ENCODE results near the gene HRNR.
A peak's percentile ranks its signal among the peaks of the same experiment; 100 is the strongest.

Gene HRNR

GRCh38 chr1:152188673-152189591 lies 35.1 kb downstream of the HRNR start:
- peak; percentile 56 to 79 (median 62) for DNase-seq (ENCODE audit: low read depth in 3 of 3)

- DNase-seq (ENCODE audit: low read depth in 3 of 3): no peak
These were observed 37.3 kb downstream of the HRNR start for GRCh38 chr1:152186556-152187285.

- DNase-seq (ENCODE audit: low read depth in 3 of 3): peak in 1 of 3 experiments; percentile 4
These were observed 38.2 kb downstream of the HRNR start for GRCh38 chr1:152185544-152186391.

DNA sequence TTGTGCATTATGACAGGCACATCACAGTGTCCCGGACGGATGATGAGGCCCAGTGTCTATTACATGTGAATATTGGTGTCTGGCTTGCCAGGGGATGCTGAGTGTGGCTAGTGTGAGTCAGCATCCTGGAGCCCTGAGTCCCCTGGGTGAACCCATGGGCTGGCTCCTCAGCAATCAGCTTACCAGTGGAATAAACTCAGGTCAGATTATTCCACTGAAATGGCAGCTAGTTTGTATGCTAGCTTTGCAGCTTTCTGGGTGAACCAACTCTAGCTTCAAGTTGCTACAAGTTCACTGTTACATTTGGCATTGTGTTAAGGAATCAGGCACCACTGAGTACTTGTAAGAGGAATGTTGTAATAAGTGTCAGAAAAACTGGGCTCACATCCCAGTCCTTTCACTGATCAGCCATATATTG lies 41.0 kb downstream of the HRNR start:
- peak in 1 of 3 experiments; percentile 4 for DNase-seq (ENCODE audit: low read depth in 3 of 3)

DNA sequence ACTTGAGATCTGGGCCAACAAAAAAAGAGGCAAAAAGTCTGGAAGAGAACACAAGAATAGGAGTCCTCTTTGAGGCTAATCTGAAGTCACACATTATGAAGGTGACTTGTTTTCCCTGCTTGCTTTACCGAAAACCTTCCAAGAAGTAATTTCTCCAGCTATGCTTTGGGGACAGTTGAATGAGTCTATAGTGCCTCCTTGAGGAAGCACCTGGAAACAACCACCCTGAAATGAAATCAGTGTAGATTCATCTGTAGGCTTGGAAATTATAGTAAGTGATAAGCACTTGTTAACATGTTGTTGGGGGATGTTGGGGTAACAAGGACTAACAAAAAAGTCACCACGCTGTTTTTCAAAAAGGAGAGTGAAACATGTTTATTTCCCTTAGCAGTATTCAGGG lies 41.6 kb downstream of the HRNR start:
- DNase-seq (ENCODE audit: low read depth in 3 of 3): no peak

DNA sequence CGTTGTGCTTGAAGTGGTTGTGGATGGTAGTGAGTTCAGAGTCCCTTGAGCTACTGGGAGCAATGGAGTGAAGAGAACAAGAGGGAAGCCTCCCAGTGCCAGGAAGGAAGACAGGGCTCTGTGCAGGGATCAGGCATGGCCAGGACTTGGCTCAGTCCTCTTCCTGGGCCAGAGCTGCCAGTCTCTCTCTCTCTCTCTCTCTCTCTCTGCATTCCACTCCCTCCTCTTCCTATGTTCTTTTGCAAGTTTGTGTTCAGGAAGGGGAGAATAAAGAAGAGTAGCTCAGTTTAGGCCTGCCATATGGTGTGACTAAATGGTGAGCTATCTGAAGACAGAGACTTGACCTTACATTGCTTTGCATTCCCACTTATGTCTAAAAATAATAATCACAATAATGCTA lies 44.4 kb downstream of the HRNR start:
- no peak for DNase-seq (ENCODE audit: low read depth in 3 of 3)

DNA sequence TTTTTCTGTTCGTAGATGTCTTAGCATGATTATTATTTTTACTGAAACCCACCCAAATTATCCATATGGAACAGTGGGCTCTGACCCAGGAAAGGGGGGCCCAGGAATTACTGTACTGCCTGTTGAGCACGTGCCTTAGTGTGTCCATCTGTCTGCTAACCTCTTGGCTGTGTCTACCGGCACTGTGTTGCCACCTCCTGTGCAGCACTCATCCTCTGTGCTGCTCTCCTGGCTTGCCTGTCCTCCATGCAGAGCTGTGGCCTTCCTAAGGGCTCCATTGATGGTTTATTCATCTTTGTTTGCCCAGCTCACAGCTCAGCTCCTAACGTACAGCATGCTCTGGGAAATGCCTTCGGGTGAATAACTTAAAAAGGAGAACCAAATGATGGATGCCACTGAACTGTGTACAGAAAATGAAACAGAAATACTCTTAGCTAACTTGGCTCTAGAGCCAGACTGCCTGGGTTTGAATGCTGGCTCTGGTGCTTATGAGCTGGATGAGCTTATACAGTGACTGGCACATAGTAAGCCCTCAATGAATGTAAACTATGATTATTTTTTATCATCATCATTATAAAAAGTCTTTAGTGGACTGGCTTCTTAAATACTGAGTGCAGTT lies 53.6 kb downstream of the HRNR start:
- DNase-seq (ENCODE audit: low read depth in 3 of 3): no peak

GRCh38 chr1:152169366-152170025 lies 54.5 kb downstream of the HRNR start:
- DNase-seq (ENCODE audit: low read depth in 3 of 3): no peak

DNA sequence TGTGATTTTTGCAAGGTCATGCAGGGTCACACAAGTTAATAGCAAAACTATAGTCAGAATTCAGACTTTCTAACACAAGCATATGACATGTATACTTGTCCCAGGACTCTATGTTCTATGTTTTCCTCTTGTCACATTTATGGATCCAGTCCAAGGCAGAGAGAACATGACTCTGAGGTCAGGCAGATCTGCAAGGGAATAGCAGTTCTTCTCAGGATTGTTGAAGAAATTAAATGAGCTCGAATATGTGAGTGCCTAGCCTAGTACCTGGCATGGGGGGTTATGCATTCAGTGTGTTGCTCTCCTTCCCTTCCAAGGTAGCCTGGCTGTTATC lies 55.5 kb downstream of the HRNR start:
- no peak for DNase-seq (ENCODE audit: low read depth in 3 of 3)

DNA sequence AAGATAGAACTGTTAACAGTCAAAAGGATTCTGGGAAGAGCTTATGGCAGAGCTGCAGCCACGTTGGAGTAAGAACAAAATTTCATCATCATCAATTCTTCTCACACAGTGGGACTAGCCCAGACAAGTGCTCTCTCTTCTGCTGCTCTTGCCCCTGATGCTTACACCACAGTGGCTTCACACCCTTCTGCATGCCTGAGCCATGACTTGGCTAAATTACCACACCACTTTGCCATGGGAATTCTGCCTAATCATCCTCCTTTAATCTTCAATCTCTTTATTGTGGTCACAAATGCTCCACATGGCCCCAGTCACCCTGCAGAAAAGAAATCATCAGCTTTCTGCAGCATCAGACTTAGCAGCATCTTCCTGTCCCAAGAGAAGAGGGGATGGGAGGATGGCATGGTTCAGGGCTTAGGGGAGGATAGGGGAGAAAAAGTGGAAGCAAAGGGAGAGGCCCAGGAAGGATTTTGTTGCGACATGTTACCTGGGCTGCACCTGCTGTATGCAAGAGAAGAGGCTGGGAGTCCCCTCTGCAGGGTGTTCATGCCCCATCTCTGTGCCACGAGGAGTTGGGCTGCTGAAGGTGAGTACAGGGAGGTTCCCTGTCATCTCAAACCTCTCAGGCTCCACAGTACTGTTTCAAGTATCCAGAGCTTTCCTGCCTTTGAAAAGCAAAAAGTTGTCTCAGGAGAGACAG lies 56.0 kb downstream of the HRNR start:
- DNase-seq (ENCODE audit: low read depth in 3 of 3): no peak

DNA sequence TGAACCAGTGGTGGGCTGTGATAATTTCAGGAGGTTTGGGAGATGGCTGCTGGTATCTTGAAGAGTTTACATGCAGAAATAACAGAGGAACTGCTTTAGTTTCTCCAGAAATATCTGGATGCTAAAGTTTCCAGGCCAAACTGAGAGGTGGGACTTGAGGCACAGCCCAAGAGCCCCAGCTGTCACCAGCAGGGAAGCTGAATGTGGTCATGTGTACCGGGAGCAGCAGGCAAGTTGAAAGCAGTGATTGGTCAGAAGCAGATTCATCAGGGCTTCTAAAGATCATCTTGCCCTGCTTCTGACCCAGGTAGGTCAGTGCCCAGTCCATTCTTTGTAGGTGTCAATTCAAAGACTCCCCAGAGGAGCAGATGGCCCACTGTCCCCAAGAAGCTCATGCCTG lies 57.0 kb downstream of the HRNR start:
- no peak for DNase-seq (ENCODE audit: low read depth in 3 of 3)

DNA sequence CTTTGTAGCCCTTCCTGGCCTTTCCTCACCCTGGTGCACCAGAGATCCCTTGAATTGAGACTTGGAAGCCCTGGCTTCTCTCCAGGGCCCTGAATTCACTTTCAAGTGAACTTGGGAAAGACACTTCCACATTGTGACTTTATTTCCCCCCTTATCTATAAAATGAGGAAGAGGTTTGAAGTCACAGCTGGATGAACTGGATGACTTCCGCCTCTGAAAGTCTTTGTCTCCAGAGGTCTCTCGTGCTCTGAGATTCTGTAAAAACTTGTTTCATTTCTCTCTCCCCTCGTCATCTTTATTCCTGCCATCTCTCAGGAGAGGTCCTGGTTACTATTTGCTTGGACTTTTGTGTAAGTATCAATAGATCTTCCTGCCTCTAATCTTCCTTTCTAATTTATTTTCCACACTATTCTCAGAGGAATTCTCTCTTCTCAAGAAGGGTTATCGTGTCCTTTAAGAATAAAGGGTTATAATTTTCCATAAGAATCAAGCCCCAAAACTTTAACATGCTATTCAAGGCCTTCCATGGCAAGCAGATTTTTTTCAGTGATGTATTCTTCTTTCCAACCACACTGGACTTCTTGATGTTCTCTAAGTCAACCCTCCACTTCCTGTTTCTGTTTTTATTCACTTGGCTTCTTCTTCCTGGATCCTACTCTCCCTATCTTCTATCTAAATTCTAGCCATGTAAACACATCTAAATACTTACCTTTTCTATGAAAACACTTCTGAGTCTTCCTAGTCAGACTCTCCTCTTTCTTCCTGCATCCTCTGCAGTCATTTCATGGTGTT lies 58.5 kb downstream of the HRNR start:
- no peak for DNase-seq (ENCODE audit: low read depth in 3 of 3)

GRCh38 chr1:152164517-152165136 lies 59.4 kb downstream of the HRNR start:
- DNase-seq (ENCODE audit: low read depth in 3 of 3): no peak

DNA sequence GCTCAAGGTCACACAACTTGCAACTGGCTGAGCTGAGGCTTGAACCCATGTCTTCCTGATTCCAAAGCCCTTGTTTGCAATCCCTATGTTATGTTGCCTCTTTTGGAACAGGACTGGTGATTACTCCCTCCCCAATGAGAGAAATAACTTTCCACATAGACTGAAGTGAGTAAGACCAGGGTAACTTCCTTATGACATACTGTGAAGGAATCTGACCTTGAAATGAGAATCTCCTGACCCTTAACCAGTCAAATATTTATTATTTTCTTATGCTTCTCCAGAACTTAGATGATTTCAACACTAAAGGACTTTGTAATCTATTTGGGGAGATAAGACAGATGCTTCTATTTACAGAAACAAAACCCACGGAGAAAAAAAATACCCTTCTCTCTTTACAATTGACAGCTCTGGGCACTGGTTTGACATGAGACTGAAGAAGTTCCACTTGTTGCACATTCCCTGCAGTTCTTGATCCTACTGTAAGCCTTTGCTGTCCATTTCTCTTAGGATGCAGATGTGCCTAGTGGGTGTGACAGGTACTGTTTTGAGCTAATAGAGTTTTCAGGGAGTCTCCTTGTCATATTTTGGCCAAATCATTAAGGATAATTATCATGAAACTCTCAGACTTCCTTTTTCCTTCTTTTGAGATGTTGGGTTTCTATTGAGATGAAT lies 61.1 kb downstream of the HRNR start:
- DNase-seq (ENCODE audit: low read depth in 3 of 3): no peak
